ENCODE results near the gene PDE4D. TPM values are rescaled to one million over a fixed set of nuclear protein-coding genes. Genes with fewer than 3 reads are reported as not detected.

The PDE4D gene
- total RNA-seq, 1 donor from 2014 or later = 2.3 TPM

- no peak overlapping the region for H3K9ac ChIP-seq
- peaks cover 8% of the 10 kb centered on the region for H3K4me1 Mint-ChIP-seq
- no peaks in the 10 kb centered on the region for H3K9me3 Mint-ChIP-seq
- no peak overlapping the region for H3K27ac ChIP-seq
- no peak overlapping the region for H3K4me3 ChIP-seq
- no peaks in the 10 kb centered on the region for H3K27me3 ChIP-seq
- no peak for DNase-seq (ENCODE audit: low spot score)
- H3K36me3 ChIP-seq = no peaks in the 10 kb centered on the region
- no peaks in the 10 kb centered on the region for H3K27me3 Mint-ChIP-seq (ENCODE audit: insufficient read depth, low read depth)
- no peak overlapping the region for H3K4me2 ChIP-seq
- no peak overlapping the region for H3K4me3 Mint-ChIP-seq
- H4K20me1 ChIP-seq (ENCODE audit: low read depth) = no peaks in the 10 kb centered on the region
- TF ChIP-seq CTCF (IDR thresholded peaks at IDR 0.05) = no peak
- TF ChIP-seq EZH2phosphoT487 (IDR thresholded peaks at IDR 0.05) = no peak
- TF ChIP-seq EZH2 (IDR thresholded peaks at IDR 0.05) = no peak
- H3K27ac Mint-ChIP-seq = no peak overlapping the region
- H3K79me2 ChIP-seq (ENCODE audit: low read depth) = no peaks in the 10 kb centered on the region
- peaks cover 7% of the 10 kb centered on the region for H3K4me1 ChIP-seq
- H3F3A ChIP-seq (ENCODE audit: low read depth) = no peaks in the 10 kb centered on the region
- no peak overlapping the region for H2AFZ ChIP-seq (replicated peaks)
- no peaks in the 10 kb centered on the region for H3K36me3 Mint-ChIP-seq
- H3K9me3 ChIP-seq (ENCODE audit: low read depth) = no peaks in the 10 kb centered on the region
Measured at GRCh38 chr5:59617186-59617771, 276.2 kb downstream of the PDE4D start.

- Histone ChIP-seq H2AFZ (replicated peaks) (no peak overlapping the region), H3F3A (ENCODE audit: low read depth) (no peaks in the 10 kb centered on the region), H3K9me3 (ENCODE audit: low read depth) (no peaks in the 10 kb centered on the region), H3K79me2 (ENCODE audit: low read depth) (no peaks in the 10 kb centered on the region), H3K27ac (no peak overlapping the region), H3K27me3 (no peaks in the 10 kb centered on the region), H3K4me2 (no peak overlapping the region), H3K36me3 (no peaks in the 10 kb centered on the region), H3K9ac (no peak overlapping the region), H3K4me3 (no peak overlapping the region), H3K4me1 (peaks cover 7% of the 10 kb centered on the region), H4K20me1 (ENCODE audit: low read depth) (no peaks in the 10 kb centered on the region)
- no peaks in the 10 kb centered on the region for H3K27me3 Mint-ChIP-seq (ENCODE audit: insufficient read depth, low read depth)
- peaks cover 8% of the 10 kb centered on the region for H3K4me1 Mint-ChIP-seq
- TF ChIP-seq CTCF (IDR thresholded peaks at IDR 0.05) (no peak), EZH2 (IDR thresholded peaks at IDR 0.05) (no peak), EZH2phosphoT487 (IDR thresholded peaks at IDR 0.05) (no peak)
- DNase-seq (ENCODE audit: low spot score) = no peak
- H3K4me3 Mint-ChIP-seq = no peak overlapping the region
- H3K36me3 Mint-ChIP-seq = no peaks in the 10 kb centered on the region
- H3K9me3 Mint-ChIP-seq = no peaks in the 10 kb centered on the region
- H3K27ac Mint-ChIP-seq = no peak overlapping the region
Measured at GRCh38 chr5:59616413-59616812, 277.1 kb downstream of the PDE4D start.

GRCh38 chr5:59615272-59615671 lies 278.3 kb downstream of the PDE4D start:
- peaks cover 6% of the 10 kb centered on the region for H3K4me1 Mint-ChIP-seq
- H3K9me3 ChIP-seq (ENCODE audit: low read depth) = no peaks in the 10 kb centered on the region
- H3K4me2 ChIP-seq = no peak overlapping the region
- no peak for TF ChIP-seq EZH2phosphoT487 (IDR thresholded peaks at IDR 0.05)
- no peak for TF ChIP-seq CTCF (IDR thresholded peaks at IDR 0.05)
- TF ChIP-seq EZH2 (IDR thresholded peaks at IDR 0.05) = no peak
- H3K4me3 Mint-ChIP-seq = no peak overlapping the region
- no peaks in the 10 kb centered on the region for H3K36me3 ChIP-seq
- no peaks in the 10 kb centered on the region for H3K9me3 Mint-ChIP-seq
- no peak overlapping the region for H3K27ac Mint-ChIP-seq
- no peaks in the 10 kb centered on the region for H4K20me1 ChIP-seq (ENCODE audit: low read depth)
- no peak overlapping the region for H3K4me3 ChIP-seq
- no peaks in the 10 kb centered on the region for H3F3A ChIP-seq (ENCODE audit: low read depth)
- no peak overlapping the region for H2AFZ ChIP-seq (replicated peaks)
- DNase-seq (ENCODE audit: low spot score) = no peak
- no peaks in the 10 kb centered on the region for H3K27me3 Mint-ChIP-seq (ENCODE audit: insufficient read depth, low read depth)
- no peaks in the 10 kb centered on the region for H3K36me3 Mint-ChIP-seq
- no peaks in the 10 kb centered on the region for H3K79me2 ChIP-seq (ENCODE audit: low read depth)
- H3K9ac ChIP-seq = no peak overlapping the region
- H3K27ac ChIP-seq = no peak overlapping the region
- peaks cover 7% of the 10 kb centered on the region for H3K4me1 ChIP-seq
- no peaks in the 10 kb centered on the region for H3K27me3 ChIP-seq

Data from neural progenitor cell (in vitro differentiated cells).